Astrocyte (in vitro differentiated cells and primary cell): Measurements from ENCODE around the gene SARS2. TPM values are rescaled to one million over a fixed set of nuclear protein-coding genes. Genes with fewer than 3 reads are reported as not detected.

ENCODE experiments used
- DNase-seq: peaks from one replicate; pipeline ENCODE4 v3.0.0-alpha.2; 2010; ENCODE audit warnings: low read depth
- FAIRE-seq: peaks from 2 replicates; lab custom pipeline; 2011; peaks lifted over from hg19 to GRCh38; lab: Jason Lieb, UNC
- H2AFZ ChIP-seq: 2 replicates; pipeline ENCODE4 v1.6.0; 2012; ENCODE audit warnings: low read depth, low read length, inconsistent platforms
- H3K27ac ChIP-seq: 2 replicates; pipeline ENCODE4 v1.5.1; 2011; ENCODE audit warnings: low read depth, low read length, inconsistent platforms
- H3K27me3 ChIP-seq: 2 replicates; pipeline ENCODE4 v1.6.0; 2011; ENCODE audit warnings: low read length, inconsistent platforms; ENCODE audit not compliant: insufficient read depth
- H3K36me3 ChIP-seq: 2 replicates; pipeline ENCODE4 v1.5.1; 2011; ENCODE audit warnings: low read length, inconsistent platforms; ENCODE audit not compliant: insufficient read depth
- H3K4me1 ChIP-seq: 2 replicates; pipeline ENCODE4 v1.5.1; 2011; ENCODE audit warnings: low read length, inconsistent platforms; ENCODE audit not compliant: insufficient read depth
- H3K4me2 ChIP-seq: 2 replicates; pipeline ENCODE4 v1.6.0; 2012; ENCODE audit warnings: low read length, inconsistent platforms
- H3K4me3 ChIP-seq: 2 replicates; pipeline ENCODE4 v1.5.1; 2011; ENCODE audit warnings: low read depth, mild to moderate bottlenecking, low read length, inconsistent platforms; ENCODE audit not compliant: insufficient read depth
- H3K79me2 ChIP-seq: 2 replicates; pipeline ENCODE4 v1.6.0; 2012; ENCODE audit warnings: mild to moderate bottlenecking, low read length, inconsistent platforms; ENCODE audit not compliant: insufficient read depth
- H3K9ac ChIP-seq: 2 replicates; pipeline ENCODE4 v1.6.0; 2012; ENCODE audit warnings: mild to moderate bottlenecking, low read length, inconsistent platforms
- H3K9me3 ChIP-seq: 2 replicates; pipeline ENCODE4 v1.5.1; 2012; ENCODE audit warnings: low read depth, mild to moderate bottlenecking, low read length, inconsistent platforms; ENCODE audit not compliant: insufficient read depth
- H4K20me1 ChIP-seq: 2 replicates; pipeline ENCODE4 v1.6.0; 2012; ENCODE audit warnings: low read length, inconsistent platforms; ENCODE audit not compliant: insufficient read depth
- H3K27ac Mint-ChIP-seq: one replicate; pipeline ENCODE4 v1.8.0; 2021; ENCODE audit warnings: mild to moderate bottlenecking, mixed read lengths; ENCODE audit not compliant: unreplicated experiment
- H3K27me3 Mint-ChIP-seq: one replicate; pipeline ENCODE4 v1.8.0; 2021; ENCODE audit warnings: low read depth, mixed read lengths; ENCODE audit not compliant: unreplicated experiment
- H3K36me3 Mint-ChIP-seq: one replicate; pipeline ENCODE4 v1.8.0; 2021; ENCODE audit warnings: low read depth, mixed read lengths; ENCODE audit not compliant: unreplicated experiment
- H3K4me1 Mint-ChIP-seq: one replicate; pipeline ENCODE4 v1.8.0; 2021; ENCODE audit warnings: low read depth, mixed read lengths; ENCODE audit not compliant: unreplicated experiment
- H3K4me3 Mint-ChIP-seq: one replicate; pipeline ENCODE4 v1.8.0; 2021; ENCODE audit warnings: mild to moderate bottlenecking, moderate library complexity, mixed read lengths; ENCODE audit not compliant: unreplicated experiment
- H3K9me3 Mint-ChIP-seq: one replicate; pipeline ENCODE4 v1.8.0; 2021; ENCODE audit warnings: mild to moderate bottlenecking, mixed read lengths; ENCODE audit not compliant: unreplicated experiment
- CTCF ChIP-seq: IDR thresholded peaks from 2 replicates; pipeline ENCODE4 v1.5.1; 2011; ENCODE audit warnings: low read depth, mild to moderate bottlenecking, inconsistent platforms, low read length, moderate library complexity; ENCODE audit not compliant: insufficient read depth
- EZH2 ChIP-seq: IDR thresholded peaks from 2 replicates; pipeline ENCODE4 v1.6.1; 2012; ENCODE audit warnings: mild to moderate bottlenecking, low read length, inconsistent platforms; ENCODE audit not compliant: insufficient read depth
- total RNA-seq: library from RNA; stranded (reverse); gene quantifications from 2 replicates; pipeline ENCODE4 v1.2.1, GENCODE V29; 2021

Gene SARS2
- total RNA-seq, 1 donor from 2014 or later: 24.8 TPM

- H3K27me3 Mint-ChIP-seq: no peaks in the 10 kb centered on the region
- Histone ChIP-seq H3K27ac (no peak overlapping the region), H4K20me1 (peaks cover 14% of the 10 kb centered on the region), H3K79me2 (no peaks in the 10 kb centered on the region), H3K4me2 (no peak overlapping the region), H3K9me3 (no peaks in the 10 kb centered on the region), H3K4me1 (peaks cover 6% of the 10 kb centered on the region), H3K36me3 (no peaks in the 10 kb centered on the region), H3K4me3 (no peak overlapping the region), H3K27me3 (no peaks in the 10 kb centered on the region), H2AFZ (no peak overlapping the region), H3K9ac (no peak overlapping the region)
- DNase-seq: no peak
- no peak for FAIRE-seq
- H3K4me3 Mint-ChIP-seq: no peak overlapping the region
- no peak for TF ChIP-seq EZH2
- no peak for TF ChIP-seq CTCF
- H3K9me3 Mint-ChIP-seq: peaks cover 7% of the 10 kb centered on the region
- no peak overlapping the region for H3K27ac Mint-ChIP-seq
- H3K4me1 Mint-ChIP-seq: peaks cover 5% of the 10 kb centered on the region
- H3K36me3 Mint-ChIP-seq: peaks cover 9% of the 10 kb centered on the region
Measured at GRCh38 chr19:38951187-38951586, 20.6 kb upstream of the SARS2 start.

GRCh38 chr19:38949580-38950367 is 19.2 kb upstream of the SARS2 start:
- H3K36me3 ChIP-seq: no peaks in the 10 kb centered on the region
- peak overlapping the region; percentile 85 for H3K4me2 ChIP-seq
- H3K4me3 ChIP-seq: peak overlapping the region; percentile 49
- peak overlapping the region; percentile 33 for H3K9ac ChIP-seq
- H2AFZ ChIP-seq: peak overlapping the region; percentile 84
- peaks cover 5% of the 10 kb centered on the region for H3K4me1 Mint-ChIP-seq
- H3K4me1 ChIP-seq: peaks cover 6% of the 10 kb centered on the region
- H3K9me3 Mint-ChIP-seq: peaks cover 7% of the 10 kb centered on the region
- H3K27ac ChIP-seq: no peak overlapping the region
- H3K27me3 ChIP-seq: no peaks in the 10 kb centered on the region
- no peaks in the 10 kb centered on the region for H3K27me3 Mint-ChIP-seq
- peak; percentile 62 for DNase-seq
- no peaks in the 10 kb centered on the region for H3K79me2 ChIP-seq
- H3K4me3 Mint-ChIP-seq: peak overlapping the region; percentile 54
- no peak overlapping the region for H3K27ac Mint-ChIP-seq
- H3K9me3 ChIP-seq: no peaks in the 10 kb centered on the region
- no peak for FAIRE-seq
- peaks cover 14% of the 10 kb centered on the region for H4K20me1 ChIP-seq
- TF ChIP-seq CTCF (no peak), EZH2 (no peak)
- H3K36me3 Mint-ChIP-seq: peaks cover 10% of the 10 kb centered on the region
